ENCODE results near the gene BRD9.

- TF ChIP-seq TARDBP (IDR thresholded peaks at IDR 0.05) (no peak), FOXM1 (IDR thresholded peaks at IDR 0.05; ENCODE audit: borderline replicate concordance) (no peak), ELF4 (IDR thresholded peaks at IDR 0.05) (no peak), ARNT (IDR thresholded peaks at IDR 0.05) (no peak), HDGF (IDR thresholded peaks at IDR 0.05; ENCODE audit: borderline replicate concordance) (no peak), CTBP1 (IDR thresholded peaks at IDR 0.05; ENCODE audit: borderline replicate concordance) (no peak), NFRKB (IDR thresholded peaks at IDR 0.05) (no peak), SP1 (IDR thresholded peaks at IDR 0.05) (no peak)
These were observed 20.3 kb downstream of the BRD9 start for GRCh38 chr5:872301-872700.

Measured in HEK293T (cell line).